ENCODE results near the gene THSD4.

GRCh38 chr15:71543413-71543812 is 428.1 kb downstream of the THSD4 start:
- no peak for TF ChIP-seq CTCF (conservative IDR thresholded peaks at IDR 0.05; ENCODE audit: low read depth, low read length)
- no peak for TF ChIP-seq EZH2phosphoT487 (IDR thresholded peaks at IDR 0.05; ENCODE audit: borderline replicate concordance, low read length)
- TF ChIP-seq EZH2 (IDR thresholded peaks at IDR 0.05; ENCODE audit: low read length, unreplicated experiment), result no peak
